Heart left ventricle (tissue), 16 donors: ENCODE measurements around the gene NCR2. TPM values are rescaled to one million over a fixed set of nuclear protein-coding genes. Genes with fewer than 3 reads are reported as not detected.

ENCODE experiments used
- ATAC-seq, 4 donors: fragments of 200-7000 bp; cut with Tn5 transposase; one replicate each; pipeline ENCODE4 v1.9.1; 2020 to 2022; ENCODE audit warnings: moderate library complexity in 4 of 4, mild to moderate bottlenecking in 3 of 4, moderate number of reproducible peaks in 1 of 4
- DNase-seq, 5 donors: peaks; one replicate each; pipeline ENCODE4 v3.0.0-alpha.2; 2020
- H3K27ac ChIP-seq, 12 donors: fragments of 200-600 bp; sonication (generic) in 4 of 12; one replicate each; pipeline versions ENCODE4 v1.5.0 to v1.8.0; 2016 to 2022; ENCODE audit warnings: mild to moderate bottlenecking in 2 of 12
- H3K27me3 ChIP-seq, 9 donors: fragments of 200-600 bp; sonication (generic) in 2 of 9; one replicate each; pipeline versions ENCODE4 v1.5.1 to v1.8.0; 2016 to 2022; ENCODE audit warnings: mild to moderate bottlenecking in 3 of 9
- H3K36me3 ChIP-seq, 9 donors: fragments of 200-600 bp; sonication (generic) in 2 of 9; one replicate each; pipeline versions ENCODE4 v1.5.0 to v1.8.0; 2018 to 2022; ENCODE audit warnings: mild to moderate bottlenecking in 2 of 9
- H3K4me1 ChIP-seq, 12 donors: fragments of 200-600 bp; sonication (generic) in 4 of 12; one replicate each; pipeline versions ENCODE4 v1.5.0 to v1.8.0; 2016 to 2022; ENCODE audit warnings: mild to moderate bottlenecking in 3 of 12
- H3K4me3 ChIP-seq, 12 donors: fragments of 200-600 bp; sonication (generic) in 4 of 12; one replicate each; pipeline versions ENCODE4 v1.5.0 to v1.8.0; 2017 to 2022; ENCODE audit warnings: mild to moderate bottlenecking in 9 of 12, moderate library complexity in 4 of 12
- H3K9me3 ChIP-seq, 12 donors: fragments of 200-600 bp; sonication (generic) in 4 of 12; one replicate each; pipeline versions ENCODE4 v1.5.0 to v1.8.0; 2016 to 2022; ENCODE audit warnings: mild to moderate bottlenecking in 1 of 12
- CTCF ChIP-seq, 12 donors: fragments of 200-600 bp; sonication (generic) in 4 of 12; IDR thresholded peaks; one replicate each; pipeline versions ENCODE4 v1.5.0 to v1.8.0; 2018 to 2022; ENCODE audit warnings: antibody characterized with exemption in 12 of 12, mild to moderate bottlenecking in 5 of 12
- POLR2A ChIP-seq, 2 donors: fragments of 450-650 bp; IDR thresholded peaks; one replicate each; pipeline ENCODE4 v1.6.1; 2017; ENCODE audit warnings: antibody characterized with exemption in 2 of 2, mild to moderate bottlenecking in 2 of 2, moderate library complexity in 2 of 2
- WGBS, 4 donors: extraction: QIAGEN DNeasy Blood & Tissue Kit in 2 of 4; methylation state at CpG; one replicate each; pipeline versions ENCODE4 v1.1.5 to v1.1.7; 2013 to 2018; 5-methylcytosine and 5-hydroxymethylcytosine counted together
- intact Hi-C, 10 donors: fragments of 100-400 bp; cut with DNase I; formaldehyde crosslinking; loops; one replicate each; pipeline versions ENCODE4 v1.11.1 to v1.14.2; 2022
- polyA plus RNA-seq, 2 donors: library from polyadenylated mRNA; stranded (reverse); fragments of 200-250 nt; gene quantifications; one replicate each; pipeline ENCODE4 v1.2.3, GENCODE V29; 2013
- total RNA-seq, 9 donors: library from RNA; depleted of rRNA in 2 of 9; stranded (reverse); fragments of >200 nt in 2 of 9; fragmentation: NEBNext Ultra II Directional in 3 of 9; extraction: Animal tissue kit (Norgen Biotek cat#: 25700) in 3 of 9; gene quantifications; one replicate each; pipeline versions ENCODE4 v1.1.0 to v1.2.4, GENCODE V29; 2016 to 2023
- donor health status: ischemic (EF 13 %, LVEDD 7.1; RV severe dilation, severe dysfunction).
- donor health status: healthy with polysubstance abuse.
- donor health status: DM: no; HTN: yes; CAD: no.
- donor health status: DM: no; HTN: no; CAD: no.
- donor health status: ischemic (EF 25% LVEDD 6.9; RV normal size, moderate dysfunction).
- donor health status: ischemic (EF 25% LVEDD 5.7; RV mildly dilated, moderate dysfunction).
- donor health status: healthy.
- donor health status: DM: yes; HTN: yes; CAD: no.
- donor health status: ischemic (EF 35%, LVEDD 5.7; RV mildly dilated, moderate dysfunction).
- donor health status: nonischemic (EF 11% LVEDD 7.7; RV severe dilation, severe dysfunction).
- donor health status: DM: yes; HTN: yes; CAD: no.
- donor health status: PGD.
- donor health status: ischemic (EF 29% LVEDD 5.4; RV normal size, mild dysfunction).
- donor health status: nonischemic (EF 23%, LVEDD 6.1; RV moderate dilation, normal function).

Gene NCR2
- total and polyA plus RNA-seq, 11 donors = not detected

DNA sequence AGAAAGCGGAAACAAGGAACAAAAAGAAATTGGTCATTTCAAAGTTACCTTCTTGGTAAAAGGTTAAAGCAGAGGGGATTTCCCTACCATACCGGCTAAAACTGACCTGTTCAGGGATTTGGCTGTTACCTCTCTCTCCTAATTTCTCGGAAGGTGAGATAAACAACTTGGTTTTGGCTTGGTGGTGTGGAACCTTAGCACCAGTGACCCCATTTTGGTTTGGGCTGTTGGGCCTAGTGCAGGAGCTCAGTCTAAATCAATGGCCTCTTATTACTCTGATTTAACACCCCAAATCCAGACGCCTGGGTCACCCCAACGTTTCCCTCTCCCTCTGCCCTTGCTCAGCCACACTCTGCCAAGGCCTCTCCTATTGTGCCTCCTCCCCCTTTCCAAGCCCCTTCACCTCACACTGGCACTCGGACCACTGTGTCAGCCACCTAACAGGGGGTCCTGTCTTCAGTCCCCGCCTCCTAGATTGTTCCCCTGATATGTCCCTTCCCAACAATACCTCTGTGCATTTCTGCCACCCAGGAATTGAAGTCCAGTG lies 8.3 kb downstream of the NCR2 start:
- TF ChIP-seq POLR2A (IDR thresholded peaks at IDR 0.05) = no peak
- TF ChIP-seq CTCF (IDR thresholded peaks at IDR 0.05) = no peak
- Histone ChIP-seq H3K4me1 (no peaks in the 10 kb centered on the region), H3K9me3 (peaks cover 0 to 9% (median 2%) of the 10 kb centered on the region in 12 donors), H3K27ac (no peak overlapping the region), H3K36me3 (no peaks in the 10 kb centered on the region), H3K27me3 (peaks cover 0 to 48% (median 5%) of the 10 kb centered on the region in 9 donors), H3K4me3 (no peak overlapping the region)
- no peak for ATAC-seq
- WGBS, 4 donors = 80 to 88% (median 86%) methylated on average over 7 of the region's 7 CpGs
- DNase-seq = no peak
- intact Hi-C loops = no loop called here

DNA sequence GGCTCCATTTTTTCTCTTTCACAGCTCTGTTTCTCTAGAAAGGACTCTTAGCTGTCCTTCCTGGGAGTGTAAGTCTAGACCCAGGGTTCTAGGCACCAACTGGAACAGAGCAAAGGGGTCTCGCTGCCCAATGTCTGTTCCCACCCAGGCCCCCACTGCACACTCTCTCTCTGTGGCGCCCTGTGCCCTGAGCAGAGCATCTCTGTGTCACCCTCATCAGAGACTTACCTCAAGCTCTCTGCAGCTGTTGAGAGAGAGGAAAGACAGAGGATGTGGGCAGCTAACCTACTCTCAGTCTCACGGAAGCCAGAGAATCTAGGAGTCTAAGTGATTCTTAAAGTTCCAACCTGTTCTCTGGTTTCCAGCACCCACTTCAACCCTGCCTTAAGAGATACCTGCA lies 9.5 kb downstream of the NCR2 start:
- H3K27ac ChIP-seq = no peak overlapping the region
- TF ChIP-seq CTCF (IDR thresholded peaks at IDR 0.05) = no peak
- TF ChIP-seq POLR2A (IDR thresholded peaks at IDR 0.05) = no peak
- DNase-seq = no peak
- no peaks in the 10 kb centered on the region for H3K36me3 ChIP-seq
- ATAC-seq = no peak
- H3K27me3 ChIP-seq = peaks cover 0 to 48% (median 5%) of the 10 kb centered on the region in 9 donors
- H3K9me3 ChIP-seq = peaks cover 0 to 10% (median 2%) of the 10 kb centered on the region in 12 donors
- H3K4me1 ChIP-seq = no peaks in the 10 kb centered on the region
- intact Hi-C loops = no loop called here
- WGBS, 4 donors = 47 to 70% (median 57%) methylated on average over 3 of the region's 3 CpGs
- no peak overlapping the region for H3K4me3 ChIP-seq

DNA sequence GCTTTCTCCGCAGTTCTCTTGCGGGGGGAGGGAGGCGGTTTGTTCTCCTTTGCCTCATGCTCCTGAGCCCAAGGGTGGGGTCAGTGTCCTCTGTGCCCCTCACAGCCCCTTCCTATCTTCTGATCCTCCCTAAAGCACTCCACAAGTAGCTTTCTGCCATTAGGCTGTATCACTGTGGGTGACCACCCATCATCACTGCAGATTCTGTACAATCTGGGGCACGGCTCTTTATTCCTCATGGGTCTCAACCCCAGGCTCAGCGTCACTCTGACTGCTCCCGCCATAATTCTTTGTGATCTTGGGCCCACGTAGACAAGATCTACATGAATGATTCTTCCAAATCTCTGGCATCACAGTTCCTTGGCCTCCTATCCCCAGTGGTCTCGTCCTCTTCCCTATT lies 10.5 kb downstream of the NCR2 start:
- ATAC-seq (no peak), DNase-seq (no peak)
- WGBS, 4 donors = 87 to 92% (median 88%) methylated on average over 8 of the region's 8 CpGs
- Histone ChIP-seq H3K27ac (no peak overlapping the region), H3K36me3 (no peaks in the 10 kb centered on the region), H3K9me3 (peaks cover 0 to 10% (median 2%) of the 10 kb centered on the region in 12 donors), H3K4me3 (no peak overlapping the region), H3K4me1 (no peaks in the 10 kb centered on the region), H3K27me3 (peaks cover 0 to 57% (median 5%) of the 10 kb centered on the region in 9 donors)
- no peak for TF ChIP-seq POLR2A (IDR thresholded peaks at IDR 0.05)
- TF ChIP-seq CTCF (IDR thresholded peaks at IDR 0.05) = no peak
- intact Hi-C loops = no loop called here

DNA sequence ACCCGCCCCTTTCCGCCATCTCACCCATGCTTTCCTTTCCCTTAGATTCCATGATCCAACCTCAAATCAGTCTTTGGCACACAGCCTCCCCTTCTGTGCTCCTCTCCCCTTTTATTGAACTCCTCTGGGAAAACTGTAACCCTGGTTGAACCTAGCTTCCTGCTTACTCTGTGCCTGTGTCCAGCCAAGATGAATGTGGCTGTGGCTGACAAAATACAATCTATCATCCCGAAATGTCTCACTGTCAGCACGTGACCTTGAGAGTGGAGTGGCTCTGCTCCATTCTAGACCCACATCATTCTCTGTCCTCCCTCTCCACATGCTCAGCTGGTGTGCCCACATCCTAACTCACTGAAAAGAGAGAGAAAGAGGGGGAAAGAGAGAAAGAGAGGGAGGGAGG lies 11.0 kb downstream of the NCR2 start:
- WGBS, 4 donors = 53 to 71% (median 56%) methylated on average over 4 of the region's 4 CpGs
- intact Hi-C loops = no loop called here
- Histone ChIP-seq H3K4me1 (no peaks in the 10 kb centered on the region), H3K9me3 (peaks cover 0 to 10% (median 2%) of the 10 kb centered on the region in 12 donors), H3K27me3 (peaks cover 0 to 59% (median 5%) of the 10 kb centered on the region in 9 donors), H3K27ac (no peak overlapping the region), H3K36me3 (no peaks in the 10 kb centered on the region), H3K4me3 (no peak overlapping the region)
- DNase-seq = no peak
- ATAC-seq = no peak
- TF ChIP-seq CTCF (IDR thresholded peaks at IDR 0.05) (no peak), POLR2A (IDR thresholded peaks at IDR 0.05) (no peak)
